Articular chondrocyte of knee joint (primary cell): ENCODE measurements around the gene ACADL. TPM values are rescaled to one million over a fixed set of nuclear protein-coding genes. Genes with fewer than 3 reads are reported as not detected.

Experiments
- small RNA-seq: library from RNA; depleted of rRNA; stranded (forward); fragments of <200 nt; gene quantifications from one replicate; pipeline ENCODE3, GENCODE V24; 2012
- total RNA-seq: library from RNA; depleted of rRNA; stranded (reverse); fragments of >200 nt; gene quantifications from 2 replicates; pipeline ENCODE4 v1.2.3, GENCODE V29; 2012

ACADL gene
- 0.65 and 1.2 TPM in 2 replicates for total RNA-seq

GRCh38 chr2:210224941-210225672 lies at the start of gene ACADL:
TSS of gene ACADL (minus strand) at chr2:210225447. CDS start at chr2:210225263, 184 bp downstream.

GRCh38 chr2:210171309-210172218 lies 53.7 kb downstream of the ACADL start, which contains the start of gene KANSL1L:
TSS of gene KANSL1L (minus strand) at chr2:210171409. CDS start at chr2:210154582, 16,827 bp downstream.

Small RNA genes within 50 kb of the gene (small RNA-seq; reads per million reads assigned to genes)
- gene RF00019: not detected

Other genes starting within 250 kb of the ACADL start
- gene RPE, start 222.8 kb downstream of the ACADL start, total RNA-seq: 63.9 and 73.3 TPM in 2 replicates
- gene KANSL1L, start 54.0 kb downstream of the ACADL start, total RNA-seq: 30.4 and 34.3 TPM in 2 replicates
- gene MYL1, start 89.7 kb upstream of the ACADL start, total RNA-seq: 0.39 and 1.4 TPM in 2 replicates